HepG2 (cell line): Measurements from ENCODE around the gene C12orf43. TPM values are rescaled to one million over a fixed set of nuclear protein-coding genes. Genes with fewer than 3 reads are reported as not detected.
A peak's percentile ranks its signal among the peaks of the same experiment; 100 is the strongest.

Experiments used
- ATAC-seq: fragments of 200-7000 bp; cut with Tn5 transposase; 3 replicates; pipeline ENCODE4 v1.9.1; 2020; ENCODE audit warnings: mild to moderate bottlenecking, moderate library complexity
- BruUV-seq: library from RNA; stranded (reverse); fragments of 400-500 nt; replicated peaks from 2 replicates; lab custom pipeline; 2021; lab: Mats Ljungman, UMichigan
- CTCF ChIA-PET: fragments of 300-600 bp; formaldehyde crosslinking; extraction: SDS; loops from one replicate; lab custom pipeline; 2021; ENCODE audit warnings: low total read pairs, inconsistent platforms, low intra/inter-chr PET ratio; lab: Yijun Ruan, JAX
- POLR2A ChIA-PET: fragments of 350-600 bp; sonication (Branson Sonifier 250); formaldehyde crosslinking; loops from one replicate; lab custom pipeline; 2020; ENCODE audit warnings: antibody characterized with exemption, inconsistent platforms; lab: Yijun Ruan, JAX
- DNase-seq: peaks from one replicate; pipeline ENCODE4 v3.0.0-alpha.2; 2015; ENCODE audit warnings: low spot score
- FAIRE-seq: peaks from 3 replicates; lab custom pipeline; 2011; peaks lifted over from hg19 to GRCh38; lab: Jason Lieb, UNC
- H2AFZ ChIP-seq: one replicate; pipeline ENCODE4 v1.6.1; 2011; ENCODE audit warnings: low read length, inconsistent platforms
- H3K27ac ChIP-seq: fragments of 300-600 bp; 3 replicates; pipeline ENCODE4 v1.8.0; 2011; ENCODE audit warnings: mixed run types, mild to moderate bottlenecking, mixed read lengths, low read length, inconsistent platforms; ENCODE audit not compliant: insufficient read depth; ENCODE audit errors: extremely low read length
- H3K27me3 ChIP-seq, 2 experiments: fragments of 200-600 bp in 1 of 2; 2 replicates in 1 of 2; 3 replicates in 1 of 2; pipeline versions ENCODE4 v1.6.0 to v1.8.0; 2011; ENCODE audit warnings: low read length in 2 of 2, mild to moderate bottlenecking in 2 of 2, moderate library complexity in 2 of 2, inconsistent platforms in 1 of 2; ENCODE audit not compliant: insufficient read depth in 2 of 2, control insufficient read depth in 1 of 2
- H3K36me3 ChIP-seq, 2 experiments: fragments of 200-600 bp in 1 of 2; replicated peaks in 1 of 2; 2 replicates in 1 of 2; 3 replicates in 1 of 2; pipeline versions ENCODE4 v1.5.1 to v1.8.0; 2011; ENCODE audit warnings: low read length in 2 of 2, inconsistent platforms in 1 of 2; ENCODE audit not compliant: insufficient read depth in 2 of 2, control insufficient read depth in 1 of 2
- H3K4me1 ChIP-seq: 2 replicates; pipeline ENCODE4 v1.5.1; 2012; ENCODE audit warnings: low read length, inconsistent platforms; ENCODE audit not compliant: insufficient read depth
- H3K4me2 ChIP-seq: 2 replicates; pipeline ENCODE4 v1.6.0; 2011; ENCODE audit warnings: low read depth, low read length, inconsistent platforms
- H3K4me3 ChIP-seq, 3 experiments: fragments of 200-600 bp in 1 of 3; sonication (generic), shearing (Covaris generic) in 1 of 3; replicated peaks in 1 of 3; 2 replicates each; pipeline ENCODE4 v1.5.1; 2011 to 2016; ENCODE audit warnings: low read length in 3 of 3, inconsistent platforms in 2 of 3, low read depth in 2 of 3, mild to moderate bottlenecking in 2 of 3, control low read depth in 1 of 3, mixed read lengths in 1 of 3; ENCODE audit not compliant: insufficient read depth in 1 of 3
- H3K79me2 ChIP-seq: one replicate; pipeline ENCODE4 v1.6.1; 2011; ENCODE audit warnings: low read length, inconsistent platforms; ENCODE audit not compliant: insufficient read depth
- H3K9ac ChIP-seq: 2 replicates; pipeline ENCODE4 v1.6.0; 2011; ENCODE audit warnings: mild to moderate bottlenecking, low read depth, low read length, inconsistent platforms; ENCODE audit not compliant: insufficient read depth
- H3K9me3 ChIP-seq: 2 replicates; pipeline ENCODE4 v1.5.1; 2012; ENCODE audit warnings: mild to moderate bottlenecking, low read length
- H4K20me1 ChIP-seq: 2 replicates; pipeline ENCODE4 v1.6.0; 2011; ENCODE audit warnings: inconsistent platforms, mild to moderate bottlenecking, low read length, moderate library complexity; ENCODE audit not compliant: insufficient read depth
- AGO2 ChIP-seq: fragments of 200-400 bp; formaldehyde crosslinking; optimal IDR thresholded peaks from 2 replicates; pipeline ENCODE3; 2017; ENCODE audit warnings: mild to moderate bottlenecking, low read depth, low read length, moderate library complexity
- ATF5 ChIP-seq: sonication (generic); formaldehyde crosslinking; IDR thresholded peaks from 2 replicates; pipeline ENCODE4 v1.4.0; 2020; ENCODE audit warnings: mild to moderate bottlenecking, low read depth, missing genetic modification reagents
- EEA1 ChIP-seq: sonication (generic); formaldehyde crosslinking; IDR thresholded peaks from 2 replicates; pipeline ENCODE4 v1.5.1; 2020; ENCODE audit warnings: mild to moderate bottlenecking, missing genetic modification reagents, borderline replicate concordance
- HNRNPK ChIP-seq: fragments of 200-400 bp; formaldehyde crosslinking; IDR thresholded peaks from 2 replicates; pipeline ENCODE4 v1.6.1; 2018; ENCODE audit warnings: low read length, low read depth, moderate library complexity, mild to moderate bottlenecking; ENCODE audit not compliant: poor library complexity, severe bottlenecking
- KIAA2018 ChIP-seq: sonication (generic); formaldehyde crosslinking; IDR thresholded peaks from 2 replicates; pipeline ENCODE4 v1.5.0; 2020; ENCODE audit warnings: mild to moderate bottlenecking, missing genetic modification reagents, borderline replicate concordance
- NFKB2 ChIP-seq: sonication (generic); formaldehyde crosslinking; IDR thresholded peaks from 2 replicates; pipeline ENCODE4 v1.4.0; 2020; ENCODE audit warnings: missing genetic modification reagents, borderline replicate concordance
- NFYB ChIP-seq: sonication (generic); formaldehyde crosslinking; IDR thresholded peaks from 2 replicates; pipeline ENCODE4 v1.4.0; 2020; ENCODE audit warnings: missing genetic modification reagents
- NKX3-1 ChIP-seq: sonication (generic); formaldehyde crosslinking; IDR thresholded peaks from 2 replicates; pipeline ENCODE4 v1.5.0; 2020; ENCODE audit warnings: missing genetic modification reagents
- NR2F6 ChIP-seq, 2 experiments: IDR thresholded peaks; 2 replicates each; pipeline ENCODE4 v1.6.1; 2016; ENCODE audit warnings: antibody characterized with exemption in 1 of 2, mild to moderate bottlenecking in 1 of 2
- POLR2A ChIP-seq, 2 experiments: IDR thresholded peaks; 2 replicates each; pipeline ENCODE4 v1.6.1; 2011; ENCODE audit warnings: low read depth in 2 of 2, low read length in 2 of 2, mild to moderate bottlenecking in 1 of 2, moderate library complexity in 1 of 2; ENCODE audit not compliant: insufficient read depth in 1 of 2
- RBFOX2 ChIP-seq: fragments of 200-400 bp; formaldehyde crosslinking; IDR thresholded peaks from 2 replicates; pipeline ENCODE4 v1.6.1; 2017; ENCODE audit warnings: low read depth, mild to moderate bottlenecking, low read length
- RFXAP ChIP-seq: sonication (generic); formaldehyde crosslinking; IDR thresholded peaks from 2 replicates; pipeline ENCODE4 v1.4.0; 2020; ENCODE audit warnings: missing genetic modification reagents, borderline replicate concordance
- TCF12 ChIP-seq, 2 experiments: fragments of 450-650 bp in 1 of 2; sonication (generic) in 1 of 2; formaldehyde crosslinking in 1 of 2; IDR thresholded peaks; 2 replicates each; pipeline versions ENCODE4 v1.6.1 to v1.8.0; 2017 to 2022; ENCODE audit warnings: antibody characterized with exemption in 1 of 2, mild to moderate bottlenecking in 1 of 2, missing genetic modification reagents in 1 of 2, moderate library complexity in 1 of 2
- ZMYM3 ChIP-seq: sonication (generic); formaldehyde crosslinking; IDR thresholded peaks from 2 replicates; pipeline ENCODE4 v1.5.1; 2020; ENCODE audit warnings: mild to moderate bottlenecking, missing genetic modification reagents
- WGBS: methylation state at CpG from one replicate; pipeline ENCODE4 v1.1.6; 2017; ENCODE audit warnings: low lambda C conversion rate; 5-methylcytosine and 5-hydroxymethylcytosine counted together
- in situ Hi-C: cut with HindIII; loops from 2 replicates; pipeline ENCODE4 v1.10.0; 2017; ENCODE audit warnings: low pct_unique_long_range_greater_than_20kb; ENCODE audit not compliant: extremely low pct_ligation_motif_present
- intact Hi-C: fragments of 100-400 bp; cut with micrococcal nuclease; formaldehyde crosslinking; loops from one replicate; pipeline ENCODE4 v1.10.0; 2022; ENCODE audit not compliant: unreplicated experiment
- polyA plus RNA-seq, 8 experiments: library from polyadenylated mRNA; depleted of rRNA in 3 of 8; stranded (reverse) in 7 of 8; unstranded in 1 of 8; fragments of >200 nt; fragmentation: Illumina TruSeq in 4 of 8; extraction: Trizol in 4 of 8; gene quantifications; 2 replicates each; pipeline versions ENCODE4 v1.2.1 to v1.2.3, GENCODE V29; 2011 to 2016; ENCODE audit warnings: low read depth in 4 of 8, missing spikeins in 1 of 8, mixed read lengths in 1 of 8; ENCODE audit not compliant: insufficient read depth in 1 of 8
- total RNA-seq, 5 experiments: library from RNA; depleted of rRNA; stranded (reverse); fragments of >200 nt; fragmentation: Illumina TruSeq; extraction: Trizol; gene quantifications; 2 replicates each; pipeline ENCODE4 v1.2.3, GENCODE V29; 2016; ENCODE audit warnings: low read depth in 1 of 5

C12orf43 gene
- total and polyA plus RNA-seq, 2 of the 13 experiments (the other 11 are each of a cell fraction or from before 2014, with no cell fraction given), result 7.9 to 11.1 TPM

- in situ Hi-C loops (no loop called here), intact Hi-C loops (no loop called here)
- POLR2A ChIA-PET, result interaction anchor here (1.2 to 6.7 kb wide), 3 partner anchors 20 to 26 kb away, joined by 4 to 114 read pairs (median 35); partner anchors contain the start of gene HNF1A
- Histone ChIP-seq H3K9me3 (no peaks in the 10 kb centered on the region), H3K4me2 (no peak overlapping the region), H4K20me1 (no peaks in the 10 kb centered on the region), H2AFZ (no peak overlapping the region), H3K36me3 (peaks cover 55 to 95% of the 10 kb centered on the region in 2 experiments), H3K27ac (no peak overlapping the region), H3K27me3 (no peaks in the 10 kb centered on the region), H3K9ac (no peak overlapping the region), H3K4me1 (peaks cover 16% of the 10 kb centered on the region; the same call in 1 of the 2 replicates), H3K4me3 (no peak overlapping the region), H3K79me2 (no peaks in the 10 kb centered on the region)
- no peak for DNase-seq
- 97% methylated on average over 18 of the region's 23 CpGs for WGBS
- no TSS peak for BruUV-seq
- FAIRE-seq, result no peak
- CTCF ChIA-PET, result no interaction called here
- ATAC-seq, result peak; percentile 4; the same call in 1 of the 3 replicates
- TF ChIP-seq RBFOX2 (peak; percentile 59), ATF5 (no peak), KIAA2018 (no peak), NR2F6 (IDR thresholded peaks at IDR 0.05) (no peak), NR2F6 (CRISPR knock-in tag; IDR thresholded peaks at IDR 0.05) (no peak), RFXAP (no peak), NFYB (CRISPR knock-in tag) (no peak), TCF12 (IDR thresholded peaks at IDR 0.05) (no peak), TCF12 (CRISPR knock-in tag; IDR thresholded peaks at IDR 0.05) (no peak), NKX3-1 (CRISPR knock-in tag) (no peak), ZMYM3 (no peak), AGO2 (peak; percentile 95), POLR2A (IDR thresholded peaks at IDR 0.05; ENCODE audit: insufficient read depth in 1 of 2, low read depth in 2 of 2, low read length in 2 of 2) (peak in 1 of 2 experiments; percentile 32; a peak in 1 of 4 replicates), HNRNPK (peak; percentile 41), NFKB2 (no peak), EEA1 (CRISPR knock-in tag) (no peak)
These were observed 16.8 kb downstream of the C12orf43 start for GRCh38 chr12:120999191-121000120.
